Body of pancreas (tissue), 4 donors: ENCODE data around the gene SLC6A8.

ENCODE experiments used
- POLR2A ChIP-seq, 3 donors: fragments of 450-650 bp; IDR thresholded peaks; one replicate each; pipeline ENCODE4 v1.6.1; 2016; ENCODE audit warnings: antibody characterized with exemption in 3 of 3, mild to moderate bottlenecking in 2 of 3
- TF ChIP-seq, protein P1 (sequence below), 7 experiments: fragments of 450-650 bp in 4 of 7; fragments of 200-600 bp in 3 of 7; sonication (generic) in 3 of 7; IDR thresholded peaks; one replicate each; pipeline ENCODE4 v1.5.1; 2016 to 2019; ENCODE audit warnings: antibody characterized with exemption in 7 of 7

DNA sequence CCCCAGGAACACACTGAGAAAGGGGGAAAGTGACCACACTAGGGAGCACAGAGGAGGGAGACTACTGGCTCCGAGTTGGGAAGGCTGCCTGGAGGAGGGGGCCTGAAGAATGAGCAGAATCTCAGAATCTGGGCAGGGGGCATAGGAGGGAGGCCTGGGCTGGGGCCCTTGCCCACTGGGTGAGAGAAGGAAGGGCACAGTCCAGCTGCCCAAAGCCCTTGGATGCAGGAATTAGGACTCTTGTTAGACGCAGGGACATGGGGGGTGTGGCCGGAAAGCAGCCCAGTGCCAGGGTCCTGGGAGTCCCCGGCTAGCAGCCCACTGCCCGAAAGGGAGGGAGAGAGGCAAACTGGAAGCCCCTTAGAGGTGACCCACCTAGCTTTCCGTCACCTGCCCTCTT lies 42.6 kb upstream of the SLC6A8 start:
- TF ChIP-seq, protein P1, sequence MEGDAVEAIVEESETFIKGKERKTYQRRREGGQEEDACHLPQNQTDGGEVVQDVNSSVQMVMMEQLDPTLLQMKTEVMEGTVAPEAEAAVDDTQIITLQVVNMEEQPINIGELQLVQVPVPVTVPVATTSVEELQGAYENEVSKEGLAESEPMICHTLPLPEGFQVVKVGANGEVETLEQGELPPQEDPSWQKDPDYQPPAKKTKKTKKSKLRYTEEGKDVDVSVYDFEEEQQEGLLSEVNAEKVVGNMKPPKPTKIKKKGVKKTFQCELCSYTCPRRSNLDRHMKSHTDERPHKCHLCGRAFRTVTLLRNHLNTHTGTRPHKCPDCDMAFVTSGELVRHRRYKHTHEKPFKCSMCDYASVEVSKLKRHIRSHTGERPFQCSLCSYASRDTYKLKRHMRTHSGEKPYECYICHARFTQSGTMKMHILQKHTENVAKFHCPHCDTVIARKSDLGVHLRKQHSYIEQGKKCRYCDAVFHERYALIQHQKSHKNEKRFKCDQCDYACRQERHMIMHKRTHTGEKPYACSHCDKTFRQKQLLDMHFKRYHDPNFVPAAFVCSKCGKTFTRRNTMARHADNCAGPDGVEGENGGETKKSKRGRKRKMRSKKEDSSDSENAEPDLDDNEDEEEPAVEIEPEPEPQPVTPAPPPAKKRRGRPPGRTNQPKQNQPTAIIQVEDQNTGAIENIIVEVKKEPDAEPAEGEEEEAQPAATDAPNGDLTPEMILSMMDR (IDR thresholded peaks at IDR 0.05) = no peak
- TF ChIP-seq POLR2A (IDR thresholded peaks at IDR 0.05) = no peak
